H1 (cell line): ENCODE results near the gene COQ5. TPM values are rescaled to one million over a fixed set of nuclear protein-coding genes. Genes with fewer than 3 reads are reported as not detected.

Source experiments
- ASH2L ChIP-seq: fragments of 200-600, 300-600 bp; sonication (generic); IDR thresholded peaks from one replicate; pipeline ENCODE4 v1.7.1; 2017; ENCODE audit warnings: low read length
- FOSL1 ChIP-seq: IDR thresholded peaks from 2 replicates; pipeline ENCODE4 v1.6.1; 2011; ENCODE audit warnings: mild to moderate bottlenecking, low read depth, low read length, moderate library complexity; ENCODE audit not compliant: insufficient read depth
- PHF8 ChIP-seq: fragments of 200-600 bp; sonication (generic); conservative IDR thresholded peaks from 2 replicates; pipeline ENCODE4 v1.7.1; 2012; ENCODE audit warnings: low read depth, mild to moderate bottlenecking, inconsistent platforms, low read length, moderate library complexity
- TEAD4 ChIP-seq: IDR thresholded peaks from 2 replicates; pipeline ENCODE4 v1.6.1; 2012; ENCODE audit warnings: low read depth, low read length, inconsistent platforms, mixed read lengths
- polyA plus RNA-seq, 7 experiments: library from polyadenylated mRNA; depleted of rRNA in 3 of 7; stranded (reverse) in 5 of 7; unstranded in 2 of 7; fragments of >200 nt in 5 of 7; fragments of 200-250 nt in 2 of 7; gene quantifications; 1 replicate in 5 of 7; 2 replicates in 1 of 7; 4 replicates in 1 of 7; pipeline versions ENCODE4 v1.2.1 to v1.2.3, GENCODE V29; 2011 to 2013; ENCODE audit warnings: missing spikeins in 2 of 7, mixed read lengths in 2 of 7
- total RNA-seq: library from RNA; stranded (reverse); fragmentation: NEBNext Ultra II Directional; extraction: Animal tissue kit (Norgen Biotek cat#: 25700); gene quantifications from 2 replicates; pipeline ENCODE4 v1.2.1, GENCODE V29; 2021
- TF ChIP-seq, protein P1 (sequence below): fragments of 300-600 bp; sonication (generic); IDR thresholded peaks from 2 replicates; pipeline ENCODE4 v1.7.1; 2012; ENCODE audit warnings: low read length, moderate library complexity, mild to moderate bottlenecking, inconsistent platforms; ENCODE audit not compliant: insufficient replicate concordance

Gene COQ5
- total and polyA plus RNA-seq, 2 of the 8 experiments (the other 6 are each of a cell fraction or from before 2014, with no cell fraction given): 35.1 to 35.8 TPM

DNA sequence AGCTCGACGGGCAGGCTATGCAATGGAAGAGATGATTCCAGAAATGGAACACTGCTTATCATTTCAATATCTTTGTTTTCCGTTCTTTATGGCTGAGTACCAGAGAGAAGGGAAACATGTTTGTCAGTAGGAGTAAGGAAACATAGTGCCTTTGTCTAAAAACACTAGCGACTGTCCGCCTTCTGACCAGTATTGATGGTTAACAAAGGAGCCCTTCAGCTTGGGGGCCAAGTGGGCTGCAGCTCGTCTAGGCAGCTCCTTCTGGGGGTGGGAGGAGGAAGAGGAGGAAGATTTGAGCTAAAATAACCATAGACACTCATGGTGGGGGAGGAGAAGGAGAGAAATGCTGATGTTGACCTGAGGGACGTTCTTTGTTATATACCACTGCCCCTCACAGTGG, 15.0 kb downstream of the COQ5 start (continued):
- TF ChIP-seq, protein P1, sequence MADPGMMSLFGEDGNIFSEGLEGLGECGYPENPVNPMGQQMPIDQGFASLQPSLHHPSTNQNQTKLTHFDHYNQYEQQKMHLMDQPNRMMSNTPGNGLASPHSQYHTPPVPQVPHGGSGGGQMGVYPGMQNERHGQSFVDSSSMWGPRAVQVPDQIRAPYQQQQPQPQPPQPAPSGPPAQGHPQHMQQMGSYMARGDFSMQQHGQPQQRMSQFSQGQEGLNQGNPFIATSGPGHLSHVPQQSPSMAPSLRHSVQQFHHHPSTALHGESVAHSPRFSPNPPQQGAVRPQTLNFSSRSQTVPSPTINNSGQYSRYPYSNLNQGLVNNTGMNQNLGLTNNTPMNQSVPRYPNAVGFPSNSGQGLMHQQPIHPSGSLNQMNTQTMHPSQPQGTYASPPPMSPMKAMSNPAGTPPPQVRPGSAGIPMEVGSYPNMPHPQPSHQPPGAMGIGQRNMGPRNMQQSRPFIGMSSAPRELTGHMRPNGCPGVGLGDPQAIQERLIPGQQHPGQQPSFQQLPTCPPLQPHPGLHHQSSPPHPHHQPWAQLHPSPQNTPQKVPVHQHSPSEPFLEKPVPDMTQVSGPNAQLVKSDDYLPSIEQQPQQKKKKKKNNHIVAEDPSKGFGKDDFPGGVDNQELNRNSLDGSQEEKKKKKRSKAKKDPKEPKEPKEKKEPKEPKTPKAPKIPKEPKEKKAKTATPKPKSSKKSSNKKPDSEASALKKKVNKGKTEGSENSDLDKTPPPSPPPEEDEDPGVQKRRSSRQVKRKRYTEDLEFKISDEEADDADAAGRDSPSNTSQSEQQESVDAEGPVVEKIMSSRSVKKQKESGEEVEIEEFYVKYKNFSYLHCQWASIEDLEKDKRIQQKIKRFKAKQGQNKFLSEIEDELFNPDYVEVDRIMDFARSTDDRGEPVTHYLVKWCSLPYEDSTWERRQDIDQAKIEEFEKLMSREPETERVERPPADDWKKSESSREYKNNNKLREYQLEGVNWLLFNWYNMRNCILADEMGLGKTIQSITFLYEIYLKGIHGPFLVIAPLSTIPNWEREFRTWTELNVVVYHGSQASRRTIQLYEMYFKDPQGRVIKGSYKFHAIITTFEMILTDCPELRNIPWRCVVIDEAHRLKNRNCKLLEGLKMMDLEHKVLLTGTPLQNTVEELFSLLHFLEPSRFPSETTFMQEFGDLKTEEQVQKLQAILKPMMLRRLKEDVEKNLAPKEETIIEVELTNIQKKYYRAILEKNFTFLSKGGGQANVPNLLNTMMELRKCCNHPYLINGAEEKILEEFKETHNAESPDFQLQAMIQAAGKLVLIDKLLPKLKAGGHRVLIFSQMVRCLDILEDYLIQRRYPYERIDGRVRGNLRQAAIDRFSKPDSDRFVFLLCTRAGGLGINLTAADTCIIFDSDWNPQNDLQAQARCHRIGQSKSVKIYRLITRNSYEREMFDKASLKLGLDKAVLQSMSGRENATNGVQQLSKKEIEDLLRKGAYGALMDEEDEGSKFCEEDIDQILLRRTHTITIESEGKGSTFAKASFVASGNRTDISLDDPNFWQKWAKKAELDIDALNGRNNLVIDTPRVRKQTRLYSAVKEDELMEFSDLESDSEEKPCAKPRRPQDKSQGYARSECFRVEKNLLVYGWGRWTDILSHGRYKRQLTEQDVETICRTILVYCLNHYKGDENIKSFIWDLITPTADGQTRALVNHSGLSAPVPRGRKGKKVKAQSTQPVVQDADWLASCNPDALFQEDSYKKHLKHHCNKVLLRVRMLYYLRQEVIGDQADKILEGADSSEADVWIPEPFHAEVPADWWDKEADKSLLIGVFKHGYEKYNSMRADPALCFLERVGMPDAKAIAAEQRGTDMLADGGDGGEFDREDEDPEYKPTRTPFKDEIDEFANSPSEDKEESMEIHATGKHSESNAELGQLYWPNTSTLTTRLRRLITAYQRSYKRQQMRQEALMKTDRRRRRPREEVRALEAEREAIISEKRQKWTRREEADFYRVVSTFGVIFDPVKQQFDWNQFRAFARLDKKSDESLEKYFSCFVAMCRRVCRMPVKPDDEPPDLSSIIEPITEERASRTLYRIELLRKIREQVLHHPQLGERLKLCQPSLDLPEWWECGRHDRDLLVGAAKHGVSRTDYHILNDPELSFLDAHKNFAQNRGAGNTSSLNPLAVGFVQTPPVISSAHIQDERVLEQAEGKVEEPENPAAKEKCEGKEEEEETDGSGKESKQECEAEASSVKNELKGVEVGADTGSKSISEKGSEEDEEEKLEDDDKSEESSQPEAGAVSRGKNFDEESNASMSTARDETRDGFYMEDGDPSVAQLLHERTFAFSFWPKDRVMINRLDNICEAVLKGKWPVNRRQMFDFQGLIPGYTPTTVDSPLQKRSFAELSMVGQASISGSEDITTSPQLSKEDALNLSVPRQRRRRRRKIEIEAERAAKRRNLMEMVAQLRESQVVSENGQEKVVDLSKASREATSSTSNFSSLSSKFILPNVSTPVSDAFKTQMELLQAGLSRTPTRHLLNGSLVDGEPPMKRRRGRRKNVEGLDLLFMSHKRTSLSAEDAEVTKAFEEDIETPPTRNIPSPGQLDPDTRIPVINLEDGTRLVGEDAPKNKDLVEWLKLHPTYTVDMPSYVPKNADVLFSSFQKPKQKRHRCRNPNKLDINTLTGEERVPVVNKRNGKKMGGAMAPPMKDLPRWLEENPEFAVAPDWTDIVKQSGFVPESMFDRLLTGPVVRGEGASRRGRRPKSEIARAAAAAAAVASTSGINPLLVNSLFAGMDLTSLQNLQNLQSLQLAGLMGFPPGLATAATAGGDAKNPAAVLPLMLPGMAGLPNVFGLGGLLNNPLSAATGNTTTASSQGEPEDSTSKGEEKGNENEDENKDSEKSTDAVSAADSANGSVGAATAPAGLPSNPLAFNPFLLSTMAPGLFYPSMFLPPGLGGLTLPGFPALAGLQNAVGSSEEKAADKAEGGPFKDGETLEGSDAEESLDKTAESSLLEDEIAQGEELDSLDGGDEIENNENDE: no peak
- no peak for TF ChIP-seq PHF8
- TF ChIP-seq TEAD4: no peak
- TF ChIP-seq ASH2L: no peak
- no peak for TF ChIP-seq FOSL1
- TF ChIP-seq, all 59 proteins: peak for 0
